Endothelial cell (in vitro differentiated cells): ENCODE data around the gene KRT76. TPM values are rescaled to one million over a fixed set of nuclear protein-coding genes. Genes with fewer than 3 reads are reported as not detected.

Experiments
- DNase-seq: peaks from one replicate; pipeline ENCODE4 v3.0.0; 2021; ENCODE audit warnings: low spot score
- H3K27ac Mint-ChIP-seq: one replicate; pipeline ENCODE4 v1.8.0; 2021; ENCODE audit warnings: mixed read lengths, inconsistent platforms; ENCODE audit not compliant: unreplicated experiment
- H3K27me3 Mint-ChIP-seq: one replicate; pipeline ENCODE4 v1.8.0; 2021; ENCODE audit warnings: mild to moderate bottlenecking, moderate library complexity, mixed read lengths, inconsistent platforms; ENCODE audit not compliant: unreplicated experiment
- H3K36me3 Mint-ChIP-seq: one replicate; pipeline ENCODE4 v1.8.0; 2021; ENCODE audit warnings: mild to moderate bottlenecking, low read depth, mixed read lengths, inconsistent platforms; ENCODE audit not compliant: unreplicated experiment
- H3K4me1 Mint-ChIP-seq: one replicate; pipeline ENCODE4 v1.8.0; 2021; ENCODE audit warnings: mild to moderate bottlenecking, mixed read lengths, inconsistent platforms; ENCODE audit not compliant: unreplicated experiment
- H3K4me3 Mint-ChIP-seq: one replicate; pipeline ENCODE4 v1.8.0; 2021; ENCODE audit warnings: mild to moderate bottlenecking, mixed read lengths, inconsistent platforms; ENCODE audit not compliant: unreplicated experiment
- H3K9me3 Mint-ChIP-seq: one replicate; pipeline ENCODE4 v1.8.0; 2021; ENCODE audit warnings: mixed read lengths, inconsistent platforms; ENCODE audit not compliant: unreplicated experiment
- CTCF ChIP-seq: fragments of 200-600 bp; sonication (generic); IDR thresholded peaks from one replicate; pipeline ENCODE4 v1.5.0; 2021; ENCODE audit warnings: antibody characterized with exemption; ENCODE audit not compliant: unreplicated experiment
- total RNA-seq: library from RNA; stranded (reverse); fragmentation: NEBNext Ultra II Directional; extraction: Animal tissue kit (Norgen Biotek cat#: 25700); gene quantifications from one replicate; pipeline ENCODE4 v1.2.1, GENCODE V29; 2021; ENCODE audit not compliant: unreplicated experiment

Gene KRT76
- total RNA-seq, 1 donor from 2014 or later, result not detected

- Mint-ChIP-seq H3K4me3 (no peak overlapping the region), H3K9me3 (no peaks in the 10 kb centered on the region), H3K27ac (no peak overlapping the region), H3K4me1 (no peaks in the 10 kb centered on the region), H3K27me3 (peaks cover 5% of the 10 kb centered on the region), H3K36me3 (no peaks in the 10 kb centered on the region)
- TF ChIP-seq CTCF, result no peak
- no peak for DNase-seq
Observed at GRCh38 chr12:52813203-52813819, 36.2 kb upstream of the KRT76 start.

GRCh38 chr12:52812749-52813148 lies 35.6 kb upstream of the KRT76 start:
- no peak for TF ChIP-seq CTCF
- Mint-ChIP-seq H3K27me3 (peaks cover 5% of the 10 kb centered on the region), H3K4me1 (no peaks in the 10 kb centered on the region), H3K36me3 (no peaks in the 10 kb centered on the region), H3K27ac (no peak overlapping the region), H3K4me3 (no peak overlapping the region), H3K9me3 (no peaks in the 10 kb centered on the region)
- no peak for DNase-seq

GRCh38 chr12:52812073-52812400 lies 34.9 kb upstream of the KRT76 start:
- Mint-ChIP-seq H3K9me3 (no peaks in the 10 kb centered on the region), H3K27me3 (peaks cover 5% of the 10 kb centered on the region), H3K27ac (no peak overlapping the region), H3K4me1 (no peaks in the 10 kb centered on the region), H3K4me3 (no peak overlapping the region), H3K36me3 (no peaks in the 10 kb centered on the region)
- TF ChIP-seq CTCF, result no peak
- DNase-seq, result no peak

- H3K27ac Mint-ChIP-seq, result no peak overlapping the region
- no peak for DNase-seq
- no peak for TF ChIP-seq CTCF
- H3K27me3 Mint-ChIP-seq, result peaks cover 5% of the 10 kb centered on the region
- H3K4me1 Mint-ChIP-seq, result no peaks in the 10 kb centered on the region
- no peaks in the 10 kb centered on the region for H3K36me3 Mint-ChIP-seq
- H3K4me3 Mint-ChIP-seq, result no peak overlapping the region
- H3K9me3 Mint-ChIP-seq, result no peaks in the 10 kb centered on the region
Observed at GRCh38 chr12:52811191-52812072, 34.3 kb upstream of the KRT76 start.

GRCh38 chr12:52810554-52810953 lies 33.4 kb upstream of the KRT76 start:
- no peak overlapping the region for H3K27ac Mint-ChIP-seq
- TF ChIP-seq CTCF, result no peak
- H3K4me3 Mint-ChIP-seq, result no peak overlapping the region
- no peaks in the 10 kb centered on the region for H3K36me3 Mint-ChIP-seq
- no peaks in the 10 kb centered on the region for H3K9me3 Mint-ChIP-seq
- no peak for DNase-seq
- peaks cover 5% of the 10 kb centered on the region for H3K27me3 Mint-ChIP-seq
- H3K4me1 Mint-ChIP-seq, result no peaks in the 10 kb centered on the region
